CD4-positive, alpha-beta T cell treated with Interleukin-10 for 1 hour (primary cell): ENCODE results near the gene RHNO1.
"Not testable (repeated sequence)": the region's sequence is repeated elsewhere in the genome, so short reads cannot be mapped to it uniquely, and the experiment has no call there.

Experiments
- DNase-seq: peaks from one replicate; pipeline ENCODE4 v3.0.0-alpha.2; 2020

RHNO1 gene

DNA sequence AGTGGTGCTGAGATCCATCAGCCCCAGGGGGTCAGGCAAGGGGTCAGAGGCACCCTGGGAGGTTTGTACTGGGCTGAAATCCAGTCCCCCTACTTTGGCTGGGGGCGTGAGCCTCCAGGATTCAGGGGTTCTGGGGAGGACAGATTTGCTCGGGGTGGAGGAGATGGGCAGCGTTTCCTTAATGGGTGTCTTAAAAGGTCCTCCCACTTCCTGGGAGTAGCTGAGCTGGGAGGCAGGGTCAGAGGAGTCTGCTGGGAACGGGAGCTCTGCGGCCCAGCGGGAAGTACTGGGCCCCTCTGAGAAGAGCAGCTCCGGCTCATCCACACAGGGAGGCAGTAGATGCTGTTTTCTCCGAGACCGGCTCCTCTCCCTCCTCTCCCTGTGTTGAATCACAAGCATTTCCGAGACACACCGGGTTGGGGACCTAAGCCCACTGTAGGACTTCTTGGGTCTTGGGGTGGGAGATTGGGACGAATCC, 18.0 kb upstream of the RHNO1 start:
- DNase-seq, result no peak

DNA sequence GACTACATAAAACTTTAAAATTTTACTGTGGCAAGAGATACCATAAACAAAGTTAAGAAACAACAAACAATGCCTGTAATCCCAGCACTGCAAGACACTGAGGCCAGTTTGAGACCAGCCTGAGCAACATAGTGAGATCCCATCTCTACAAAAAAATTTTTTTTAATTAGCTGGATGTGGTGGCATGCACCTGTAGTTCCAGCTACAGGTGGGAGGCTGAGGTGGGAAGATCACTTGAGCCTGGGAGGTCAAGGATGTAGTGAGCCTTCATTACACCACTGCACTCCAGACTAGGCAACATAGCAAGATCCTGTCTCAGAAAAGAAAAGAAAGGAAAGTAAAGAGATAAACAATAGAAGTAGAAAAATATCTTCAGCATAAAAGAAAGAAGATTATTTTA, 16.9 kb upstream of the RHNO1 start:
- no peak for DNase-seq

GRCh38 chr12:2862876-2863275, 14.1 kb upstream of the RHNO1 start:
- no peak for DNase-seq

DNA sequence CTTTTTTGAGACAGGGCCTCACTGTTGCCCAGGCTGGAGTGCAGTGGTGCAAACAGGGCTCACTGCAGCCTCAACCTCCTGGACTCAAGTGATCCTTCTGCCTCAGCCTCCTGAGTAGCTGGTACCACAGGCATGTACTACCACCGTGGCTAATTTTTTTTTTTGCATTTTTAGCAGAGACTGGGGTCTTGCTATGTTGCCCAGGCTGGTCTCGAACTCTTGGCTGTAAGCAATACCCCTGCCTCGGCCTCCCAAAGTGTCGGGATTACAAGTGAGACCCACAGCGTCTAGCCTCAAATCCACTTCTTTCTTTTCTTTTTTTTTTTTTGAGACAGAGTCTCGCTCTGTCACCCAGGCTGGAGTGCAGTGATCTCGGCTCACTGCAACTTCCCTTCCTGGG, 13.6 kb upstream of the RHNO1 start:
- DNase-seq, result not testable (repeated sequence)

- DNase-seq, result no peak
Measured at GRCh38 chr12:2864198-2864597, 12.8 kb upstream of the RHNO1 start.

GRCh38 chr12:2868986-2869632, 7.9 kb upstream of the RHNO1 start:
- not testable (repeated sequence) for DNase-seq

DNA sequence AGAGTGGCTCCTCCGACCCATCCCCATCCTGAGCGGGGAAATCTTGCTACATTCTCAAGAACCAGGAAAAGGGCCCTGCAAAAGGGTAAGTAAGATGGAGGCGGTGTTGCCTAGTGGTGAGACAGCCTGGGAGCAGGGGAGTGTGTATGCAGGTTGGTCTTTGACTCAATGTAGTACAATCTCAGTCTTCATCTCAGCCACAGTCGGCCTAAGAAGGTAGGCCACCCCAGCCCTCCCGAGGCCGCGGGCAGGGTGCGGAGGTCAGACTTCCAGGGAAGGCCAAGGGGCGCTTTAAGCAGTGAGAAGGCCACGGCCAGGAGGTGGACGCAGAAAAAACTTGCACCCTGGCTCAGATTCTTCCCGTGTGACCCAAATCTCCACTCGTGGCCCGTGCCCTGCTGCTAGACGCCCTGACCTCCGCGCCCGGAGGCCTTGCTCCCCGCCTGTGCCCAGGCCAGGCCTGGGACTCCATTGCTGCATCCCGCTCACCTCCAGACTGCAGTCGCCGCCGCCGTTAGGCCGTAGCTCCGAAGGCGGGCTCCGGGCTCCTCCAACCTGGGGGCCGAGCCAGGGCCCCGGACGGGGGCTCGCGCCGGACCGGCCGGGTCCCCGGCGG, 484 bp upstream of the RHNO1 start:
- peak; percentile 7 for DNase-seq

GRCh38 chr12:2877953-2878732, 1.1 kb downstream of the RHNO1 start:
- no peak for DNase-seq

GRCh38 chr12:2879853-2880252, 2.8 kb downstream of the RHNO1 start:
- no peak for DNase-seq

GRCh38 chr12:2884810-2885209, 7.8 kb downstream of the RHNO1 start:
- no peak for DNase-seq

DNA sequence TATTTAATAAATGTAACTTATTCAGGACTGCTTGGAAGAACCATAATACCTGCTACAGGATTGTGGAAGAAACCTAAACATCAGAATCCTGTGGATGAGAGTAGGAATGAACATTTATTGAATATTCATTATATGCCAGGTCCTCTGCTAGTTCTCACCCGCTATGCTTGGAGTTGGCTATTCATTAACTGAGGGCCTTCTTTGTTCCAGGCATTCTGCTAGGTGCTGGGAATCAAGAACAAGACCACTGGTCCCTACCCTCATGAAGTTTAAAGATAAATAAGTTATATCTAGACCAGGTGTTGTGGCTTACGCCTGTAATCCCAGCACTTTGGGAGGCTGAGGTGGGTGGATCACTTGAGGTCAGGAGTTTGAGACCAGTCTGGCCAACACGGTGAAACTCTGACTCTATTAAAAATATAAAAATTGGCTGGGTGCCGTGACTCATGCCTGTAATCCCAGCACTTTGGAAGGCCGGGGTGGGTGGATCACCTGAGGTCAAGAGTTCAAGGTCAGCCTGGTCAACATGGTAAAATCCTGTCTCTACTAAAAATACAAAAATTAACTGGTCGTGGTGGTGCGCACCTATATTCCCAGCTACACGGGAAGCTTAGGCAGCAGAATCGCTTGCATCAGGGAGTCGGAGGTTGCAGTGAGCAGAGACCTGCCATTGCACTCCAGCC, 9.9 kb downstream of the RHNO1 start:
- DNase-seq, result no peak

DNA sequence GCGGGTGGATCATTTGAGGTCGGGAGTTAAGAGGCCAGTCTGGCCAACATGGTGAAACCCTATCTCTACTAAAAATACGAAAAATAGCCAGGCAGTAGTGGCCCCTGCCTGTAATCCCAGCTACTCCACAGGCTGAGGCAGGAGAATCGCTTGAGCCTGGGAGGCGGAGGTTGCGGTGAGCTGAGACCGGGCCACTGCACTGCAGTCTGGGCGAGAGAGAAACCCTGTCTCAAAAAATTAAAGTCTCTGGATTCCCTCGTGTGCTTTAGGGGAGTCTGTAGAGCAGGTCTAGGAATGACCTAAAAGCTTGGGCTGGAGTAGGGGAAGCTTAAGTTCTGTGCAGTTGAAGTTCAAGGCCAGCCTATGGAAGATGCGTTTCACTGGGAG, 13.0 kb downstream of the RHNO1 start:
- DNase-seq, result no peak

- peak; percentile 99 for DNase-seq
Measured at GRCh38 chr12:2890388-2891239, 13.6 kb downstream of the RHNO1 start, which contains the start of gene TULP3. TULP3 (plus strand) TSS chr12:2890891; CDS start chr12:2890948, 57 bp downstream.

GRCh38 chr12:2891240-2892053, 14.4 kb downstream of the RHNO1 start:
- peak; percentile 37 for DNase-seq

DNA sequence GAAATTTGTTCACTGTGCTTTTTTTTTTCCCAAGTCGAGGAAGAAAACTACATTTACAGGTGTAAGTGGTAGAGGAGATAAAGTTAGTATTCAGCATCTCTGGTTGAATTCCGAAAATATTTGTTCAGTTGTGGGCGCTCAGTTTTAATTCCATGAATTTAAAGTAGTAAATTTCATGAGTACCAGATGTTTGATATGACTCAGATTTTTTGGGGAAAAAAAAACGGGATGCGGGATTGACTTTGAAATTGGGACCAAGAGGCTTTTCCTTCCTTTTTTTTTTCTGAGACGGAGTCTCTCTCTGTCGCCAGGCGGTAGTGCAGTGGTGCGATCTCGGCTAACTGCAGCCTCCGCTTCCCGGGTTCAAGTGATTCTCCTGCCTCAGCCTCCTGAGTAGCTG, 15.2 kb downstream of the RHNO1 start:
- no peak for DNase-seq

- DNase-seq, result no peak
Measured at GRCh38 chr12:2893007-2893406, 16.0 kb downstream of the RHNO1 start.

DNA sequence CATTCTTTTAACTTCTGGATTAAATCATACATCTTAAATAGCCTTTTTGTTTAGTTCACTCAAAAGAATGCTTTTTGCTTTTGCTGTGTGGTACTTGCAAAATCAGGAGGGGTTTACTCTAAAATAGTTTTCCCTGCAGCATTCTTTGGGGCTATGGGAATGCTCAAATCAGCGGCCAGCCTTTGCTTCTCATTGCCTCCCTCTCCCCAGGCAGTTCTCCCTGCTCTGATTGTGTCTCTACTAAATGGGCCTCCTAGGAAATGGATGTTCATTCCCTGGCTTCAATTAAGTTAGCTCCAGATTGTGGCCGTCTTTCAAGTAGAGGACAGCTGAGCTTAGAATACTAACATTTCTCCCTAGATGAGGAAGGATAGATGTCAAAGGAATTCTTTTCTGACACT, 18.0 kb downstream of the RHNO1 start:
- DNase-seq, result no peak

GRCh38 chr12:2895511-2895910, 18.5 kb downstream of the RHNO1 start:
- no peak for DNase-seq

DNA sequence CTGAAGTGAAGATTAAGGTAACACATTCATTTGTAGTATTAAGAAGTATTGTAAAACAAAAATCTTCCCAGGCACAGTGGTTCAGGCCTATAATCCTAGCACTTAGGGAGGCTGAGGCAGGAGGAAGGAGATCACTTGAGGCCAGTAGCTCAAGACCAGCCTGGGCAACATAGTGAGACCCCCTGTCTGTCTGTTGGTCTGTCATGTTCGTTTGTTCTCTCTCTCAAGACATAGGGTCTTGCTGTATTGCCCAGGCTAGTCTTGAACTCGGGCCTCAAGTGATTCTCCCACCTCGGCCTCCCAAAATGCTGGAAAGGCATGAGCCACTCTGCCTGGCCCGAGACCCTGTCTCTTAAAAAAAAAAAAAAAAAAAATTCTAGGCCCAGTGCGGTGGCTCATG, 20.4 kb downstream of the RHNO1 start:
- no peak for DNase-seq

GRCh38 chr12:2900642-2901041, 23.6 kb downstream of the RHNO1 start:
- DNase-seq, result no peak

GRCh38 chr12:2902272-2902880, 25.4 kb downstream of the RHNO1 start:
- no peak for DNase-seq
